Measurements from ENCODE around the gene LMX1B. TPM values are rescaled to one million over a fixed set of nuclear protein-coding genes. Genes with fewer than 3 reads are reported as not detected.

The LMX1B gene
- polyA plus RNA-seq, 2 donors: 0.01 to 0.02 TPM

GRCh38 chr9:126677188-126678084 is 63.7 kb downstream of the LMX1B start:
- H3K9me3 ChIP-seq (ENCODE audit: control insufficient read depth in 2 of 2, insufficient read depth in 1 of 2, low read depth in 1 of 2, low read length in 1 of 2): no peaks in the 10 kb centered on the region
- H3K4me1 ChIP-seq (ENCODE audit: control insufficient read depth in 2 of 2, insufficient read depth in 2 of 2, low read length in 1 of 2): peaks cover 0 to 3% of the 10 kb centered on the region in 2 donors
- no peak overlapping the region for H3K4me3 ChIP-seq (ENCODE audit: low read depth in 1 of 2, low read length in 2 of 2)
- peaks cover 11 to 12% of the 10 kb centered on the region in 2 donors for H3K27me3 ChIP-seq (ENCODE audit: control insufficient read depth in 1 of 2, insufficient read depth in 2 of 2, low read length in 2 of 2)
- H3K27ac ChIP-seq (ENCODE audit: low read depth in 2 of 2, low read length in 1 of 2): no peak overlapping the region
- 39 to 41% methylated on average over 11 of the region's 11 CpGs for WGBS, 2 donors
- no peaks in the 10 kb centered on the region for H3K36me3 ChIP-seq (ENCODE audit: control insufficient read depth in 2 of 2, insufficient read depth in 2 of 2, low read length in 1 of 2)

GRCh38 chr9:126678989-126679388 is 65.3 kb downstream of the LMX1B start:
- Histone ChIP-seq H3K4me3 (ENCODE audit: low read depth in 1 of 2, low read length in 2 of 2) (no peak overlapping the region), H3K4me1 (ENCODE audit: control insufficient read depth in 2 of 2, insufficient read depth in 2 of 2, low read length in 1 of 2) (peaks cover 3 to 10% of the 10 kb centered on the region in 2 donors), H3K9me3 (ENCODE audit: control insufficient read depth in 2 of 2, insufficient read depth in 1 of 2, low read depth in 1 of 2, low read length in 1 of 2) (no peaks in the 10 kb centered on the region), H3K27me3 (ENCODE audit: control insufficient read depth in 1 of 2, insufficient read depth in 2 of 2, low read length in 2 of 2) (peaks cover 11 to 15% of the 10 kb centered on the region in 2 donors), H3K27ac (ENCODE audit: low read depth in 2 of 2, low read length in 1 of 2) (no peak overlapping the region), H3K36me3 (ENCODE audit: control insufficient read depth in 2 of 2, insufficient read depth in 2 of 2, low read length in 1 of 2) (no peaks in the 10 kb centered on the region)
- WGBS, 2 donors: 78 to 81% methylated on average over 4 of the region's 4 CpGs

- WGBS, 2 donors: 51 to 53% methylated on average over 7 of the region's 7 CpGs
- H3K9me3 ChIP-seq (ENCODE audit: control insufficient read depth in 2 of 2, insufficient read depth in 1 of 2, low read depth in 1 of 2, low read length in 1 of 2): no peaks in the 10 kb centered on the region
- H3K4me1 ChIP-seq (ENCODE audit: control insufficient read depth in 2 of 2, insufficient read depth in 2 of 2, low read length in 1 of 2): peaks cover 3 to 7% of the 10 kb centered on the region in 2 donors
- no peak overlapping the region for H3K4me3 ChIP-seq (ENCODE audit: low read depth in 1 of 2, low read length in 2 of 2)
- no peak overlapping the region for H3K27ac ChIP-seq (ENCODE audit: low read depth in 2 of 2, low read length in 1 of 2)
- peaks cover 10 to 16% of the 10 kb centered on the region in 2 donors for H3K27me3 ChIP-seq (ENCODE audit: control insufficient read depth in 1 of 2, insufficient read depth in 2 of 2, low read length in 2 of 2)
- no peaks in the 10 kb centered on the region for H3K36me3 ChIP-seq (ENCODE audit: control insufficient read depth in 2 of 2, insufficient read depth in 2 of 2, low read length in 1 of 2)
These were observed 67.6 kb downstream of the LMX1B start for GRCh38 chr9:126681336-126681735.

DNA sequence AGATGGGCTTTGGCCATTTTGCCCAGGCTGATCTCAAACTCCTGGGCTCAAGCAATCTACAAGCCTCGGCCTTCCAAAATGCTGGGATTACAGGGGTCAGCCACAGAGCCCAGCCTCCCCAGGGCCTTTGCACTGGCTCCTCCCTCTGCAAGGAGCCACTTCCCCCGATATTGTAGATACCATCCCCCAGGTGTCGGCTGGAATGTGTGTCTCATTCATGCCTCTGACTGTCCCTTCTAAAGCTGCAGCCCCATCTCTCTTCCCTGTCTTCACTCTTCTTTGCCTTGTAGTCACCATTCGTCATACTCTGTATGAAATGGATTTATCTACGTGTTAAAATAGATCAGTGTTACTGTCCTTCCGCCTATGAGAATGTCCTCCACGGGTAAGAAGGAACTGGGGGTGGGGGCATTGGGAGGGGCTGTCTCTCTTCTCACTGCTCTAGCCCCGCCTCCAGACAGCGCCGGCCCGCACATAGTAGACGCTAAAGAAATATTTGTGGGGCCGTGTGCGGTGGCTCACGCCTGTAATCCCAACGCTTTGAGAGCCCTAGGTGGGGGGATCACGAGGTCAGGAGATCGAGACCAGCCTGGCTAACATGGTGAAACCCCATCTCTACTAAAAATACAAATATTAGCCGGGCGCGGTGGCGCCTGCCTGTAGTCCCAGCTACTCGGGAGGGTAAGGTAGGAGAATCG is 68.5 kb downstream of the LMX1B start:
- Histone ChIP-seq H3K27ac (ENCODE audit: low read depth in 2 of 2, low read length in 1 of 2) (no peak overlapping the region), H3K27me3 (ENCODE audit: control insufficient read depth in 1 of 2, insufficient read depth in 2 of 2, low read length in 2 of 2) (peaks cover 8 to 14% of the 10 kb centered on the region in 2 donors), H3K4me1 (ENCODE audit: control insufficient read depth in 2 of 2, insufficient read depth in 2 of 2, low read length in 1 of 2) (peaks cover 3 to 7% of the 10 kb centered on the region in 2 donors), H3K9me3 (ENCODE audit: control insufficient read depth in 2 of 2, insufficient read depth in 1 of 2, low read depth in 1 of 2, low read length in 1 of 2) (no peaks in the 10 kb centered on the region), H3K36me3 (ENCODE audit: control insufficient read depth in 2 of 2, insufficient read depth in 2 of 2, low read length in 1 of 2) (no peaks in the 10 kb centered on the region), H3K4me3 (ENCODE audit: low read depth in 1 of 2, low read length in 2 of 2) (no peak overlapping the region)
- WGBS, 2 donors: 43 to 49% methylated on average over 24 of the region's 24 CpGs

GRCh38 chr9:126682928-126683697 is 69.4 kb downstream of the LMX1B start:
- peaks cover 3 to 14% of the 10 kb centered on the region in 2 donors for H3K27me3 ChIP-seq (ENCODE audit: control insufficient read depth in 1 of 2, insufficient read depth in 2 of 2, low read length in 2 of 2)
- peaks cover 3 to 7% of the 10 kb centered on the region in 2 donors for H3K4me1 ChIP-seq (ENCODE audit: control insufficient read depth in 2 of 2, insufficient read depth in 2 of 2, low read length in 1 of 2)
- no peak overlapping the region for H3K27ac ChIP-seq (ENCODE audit: low read depth in 2 of 2, low read length in 1 of 2)
- no peak overlapping the region for H3K4me3 ChIP-seq (ENCODE audit: low read depth in 1 of 2, low read length in 2 of 2)
- H3K9me3 ChIP-seq (ENCODE audit: control insufficient read depth in 2 of 2, insufficient read depth in 1 of 2, low read depth in 1 of 2, low read length in 1 of 2): no peaks in the 10 kb centered on the region
- 4% methylated on average over 65 to 69 of the region's 69 CpGs for WGBS, 2 donors
- H3K36me3 ChIP-seq (ENCODE audit: control insufficient read depth in 2 of 2, insufficient read depth in 2 of 2, low read length in 1 of 2): no peaks in the 10 kb centered on the region

GRCh38 chr9:126683698-126684044 is 69.9 kb downstream of the LMX1B start:
- Histone ChIP-seq H3K36me3 (ENCODE audit: control insufficient read depth in 2 of 2, insufficient read depth in 2 of 2, low read length in 1 of 2) (no peaks in the 10 kb centered on the region), H3K27me3 (ENCODE audit: control insufficient read depth in 1 of 2, insufficient read depth in 2 of 2, low read length in 2 of 2) (peaks cover 3 to 14% of the 10 kb centered on the region in 2 donors), H3K4me1 (ENCODE audit: control insufficient read depth in 2 of 2, insufficient read depth in 2 of 2, low read length in 1 of 2) (peaks cover 3 to 7% of the 10 kb centered on the region in 2 donors), H3K9me3 (ENCODE audit: control insufficient read depth in 2 of 2, insufficient read depth in 1 of 2, low read depth in 1 of 2, low read length in 1 of 2) (no peaks in the 10 kb centered on the region), H3K27ac (ENCODE audit: low read depth in 2 of 2, low read length in 1 of 2) (no peak overlapping the region), H3K4me3 (ENCODE audit: low read depth in 1 of 2, low read length in 2 of 2) (no peak overlapping the region)
- WGBS, 2 donors: 64% methylated on average over 5 of the region's 5 CpGs

DNA sequence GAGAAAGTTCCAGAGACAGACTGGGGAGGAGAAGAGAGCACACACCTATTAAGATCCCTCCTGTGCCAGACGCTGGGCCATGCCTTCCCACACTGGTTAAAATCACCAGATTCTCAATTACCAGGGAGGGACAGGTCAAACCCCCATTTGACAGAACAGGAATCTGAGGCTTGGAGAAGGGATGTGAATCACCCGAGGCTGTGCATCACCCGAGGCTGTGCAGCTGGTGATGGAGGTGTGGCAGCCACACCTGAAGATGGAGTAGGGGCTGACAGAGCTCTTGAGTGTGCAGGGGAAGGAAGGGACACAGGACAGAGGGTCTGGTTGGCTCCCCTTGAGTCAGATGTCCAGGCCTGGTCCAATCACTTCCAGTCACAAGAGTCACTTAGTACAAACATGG is 70.6 kb downstream of the LMX1B start:
- H3K36me3 ChIP-seq (ENCODE audit: control insufficient read depth in 2 of 2, insufficient read depth in 2 of 2, low read length in 1 of 2): no peaks in the 10 kb centered on the region
- H3K9me3 ChIP-seq (ENCODE audit: control insufficient read depth in 2 of 2, insufficient read depth in 1 of 2, low read depth in 1 of 2, low read length in 1 of 2): peaks cover 0 to 3% of the 10 kb centered on the region in 2 donors
- WGBS, 2 donors: 47 to 53% methylated on average over 3 of the region's 3 CpGs
- H3K27me3 ChIP-seq (ENCODE audit: control insufficient read depth in 1 of 2, insufficient read depth in 2 of 2, low read length in 2 of 2): peaks cover 3 to 14% of the 10 kb centered on the region in 2 donors
- no peak overlapping the region for H3K27ac ChIP-seq (ENCODE audit: low read depth in 2 of 2, low read length in 1 of 2)
- H3K4me1 ChIP-seq (ENCODE audit: control insufficient read depth in 2 of 2, insufficient read depth in 2 of 2, low read length in 1 of 2): peaks cover 3 to 7% of the 10 kb centered on the region in 2 donors
- H3K4me3 ChIP-seq (ENCODE audit: low read depth in 1 of 2, low read length in 2 of 2): no peak overlapping the region

- no peak overlapping the region for H3K27ac ChIP-seq (ENCODE audit: low read depth in 2 of 2, low read length in 1 of 2)
- H3K36me3 ChIP-seq (ENCODE audit: control insufficient read depth in 2 of 2, insufficient read depth in 2 of 2, low read length in 1 of 2): no peaks in the 10 kb centered on the region
- peaks cover 0 to 3% of the 10 kb centered on the region in 2 donors for H3K9me3 ChIP-seq (ENCODE audit: control insufficient read depth in 2 of 2, insufficient read depth in 1 of 2, low read depth in 1 of 2, low read length in 1 of 2)
- H3K27me3 ChIP-seq (ENCODE audit: control insufficient read depth in 1 of 2, insufficient read depth in 2 of 2, low read length in 2 of 2): peaks cover 3 to 14% of the 10 kb centered on the region in 2 donors
- 53 to 57% methylated on average over 5 of the region's 5 CpGs for WGBS, 2 donors
- no peak overlapping the region for H3K4me3 ChIP-seq (ENCODE audit: low read depth in 1 of 2, low read length in 2 of 2)
- peaks cover 3 to 7% of the 10 kb centered on the region in 2 donors for H3K4me1 ChIP-seq (ENCODE audit: control insufficient read depth in 2 of 2, insufficient read depth in 2 of 2, low read length in 1 of 2)
These were observed 71.3 kb downstream of the LMX1B start for GRCh38 chr9:126684965-126685465.

DNA sequence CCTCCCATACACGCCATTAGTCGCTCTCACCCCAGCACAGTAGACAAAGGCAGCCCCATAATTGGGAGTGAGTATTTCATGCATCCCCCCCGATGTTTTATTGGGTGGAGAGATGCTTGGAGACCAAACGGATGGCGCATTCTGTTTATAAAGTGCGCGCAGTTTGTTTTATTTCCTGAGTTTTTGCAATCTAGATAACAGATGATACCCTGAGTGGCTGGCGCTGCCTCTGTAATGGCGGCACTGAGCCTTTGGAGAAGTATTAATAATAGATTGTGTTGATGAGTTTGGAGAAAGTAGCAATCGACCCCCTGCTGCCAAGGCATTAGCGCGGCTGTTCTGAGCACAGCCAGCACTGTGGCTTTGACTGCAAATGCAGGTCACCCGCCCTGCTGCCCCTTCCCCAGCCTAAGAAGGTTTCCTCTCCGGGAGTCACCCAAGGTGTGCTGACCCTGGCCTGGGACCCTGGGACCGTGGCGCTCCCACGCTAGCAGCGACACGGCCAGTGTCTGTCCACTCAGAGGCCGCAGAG is 74.3 kb downstream of the LMX1B start:
- 78 to 79% methylated on average over 20 of the region's 20 CpGs for WGBS, 2 donors
- Histone ChIP-seq H3K9me3 (ENCODE audit: control insufficient read depth in 2 of 2, insufficient read depth in 1 of 2, low read depth in 1 of 2, low read length in 1 of 2) (peaks cover 0 to 7% of the 10 kb centered on the region in 2 donors), H3K4me3 (ENCODE audit: low read depth in 1 of 2, low read length in 2 of 2) (no peak overlapping the region), H3K36me3 (ENCODE audit: control insufficient read depth in 2 of 2, insufficient read depth in 2 of 2, low read length in 1 of 2) (no peaks in the 10 kb centered on the region), H3K27ac (ENCODE audit: low read depth in 2 of 2, low read length in 1 of 2) (no peak overlapping the region), H3K27me3 (ENCODE audit: control insufficient read depth in 1 of 2, insufficient read depth in 2 of 2, low read length in 2 of 2) (peaks cover 3 to 11% of the 10 kb centered on the region in 2 donors), H3K4me1 (ENCODE audit: control insufficient read depth in 2 of 2, insufficient read depth in 2 of 2, low read length in 1 of 2) (peaks cover 3 to 4% of the 10 kb centered on the region in 2 donors)

Measured in esophagus (tissue), 2 donors.